Adrenal gland (tissue), 5 donors: ENCODE results near the gene SNRNP48.

Experiments used
- POLR2A ChIP-seq, 2 donors: fragments of 450-650 bp; IDR thresholded peaks; one replicate each; pipeline ENCODE4 v1.6.1; 2017; ENCODE audit warnings: antibody characterized with exemption in 2 of 2, mild to moderate bottlenecking in 2 of 2, moderate library complexity in 1 of 2
- TF ChIP-seq, protein P1 (sequence below), 6 experiments: fragments of 450-650 bp in 4 of 6; fragments of 200-600 bp in 2 of 6; sonication (generic) in 1 of 6; IDR thresholded peaks; 1 replicate in 5 of 6; 2 replicates in 1 of 6; pipeline versions ENCODE4 v1.5.1 to v1.8.0; 2016 to 2021; ENCODE audit warnings: antibody characterized with exemption in 6 of 6, mild to moderate bottlenecking in 2 of 6, moderate library complexity in 1 of 6
- donor health status: DM: no; HTN: no; CAD: no.

- TF ChIP-seq, protein P1, sequence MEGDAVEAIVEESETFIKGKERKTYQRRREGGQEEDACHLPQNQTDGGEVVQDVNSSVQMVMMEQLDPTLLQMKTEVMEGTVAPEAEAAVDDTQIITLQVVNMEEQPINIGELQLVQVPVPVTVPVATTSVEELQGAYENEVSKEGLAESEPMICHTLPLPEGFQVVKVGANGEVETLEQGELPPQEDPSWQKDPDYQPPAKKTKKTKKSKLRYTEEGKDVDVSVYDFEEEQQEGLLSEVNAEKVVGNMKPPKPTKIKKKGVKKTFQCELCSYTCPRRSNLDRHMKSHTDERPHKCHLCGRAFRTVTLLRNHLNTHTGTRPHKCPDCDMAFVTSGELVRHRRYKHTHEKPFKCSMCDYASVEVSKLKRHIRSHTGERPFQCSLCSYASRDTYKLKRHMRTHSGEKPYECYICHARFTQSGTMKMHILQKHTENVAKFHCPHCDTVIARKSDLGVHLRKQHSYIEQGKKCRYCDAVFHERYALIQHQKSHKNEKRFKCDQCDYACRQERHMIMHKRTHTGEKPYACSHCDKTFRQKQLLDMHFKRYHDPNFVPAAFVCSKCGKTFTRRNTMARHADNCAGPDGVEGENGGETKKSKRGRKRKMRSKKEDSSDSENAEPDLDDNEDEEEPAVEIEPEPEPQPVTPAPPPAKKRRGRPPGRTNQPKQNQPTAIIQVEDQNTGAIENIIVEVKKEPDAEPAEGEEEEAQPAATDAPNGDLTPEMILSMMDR (IDR thresholded peaks at IDR 0.05) = no peak
- TF ChIP-seq POLR2A (IDR thresholded peaks at IDR 0.05) = no peak
Measured at GRCh38 chr6:7566107-7566506, 23.9 kb upstream of the SNRNP48 start.
